Sigmoid colon (tissue), 7 donors: ENCODE data around the gene ZNF320. TPM values are rescaled to one million over a fixed set of nuclear protein-coding genes. Genes with fewer than 3 reads are reported as not detected.
"Not testable (repeated sequence)": the region's sequence is repeated elsewhere in the genome, so short reads cannot be mapped to it uniquely, and the experiment has no call there.

ENCODE experiments used
- DNase-seq: peaks from one replicate; pipeline ENCODE4 v3.0.0-alpha.2; 2019
- H3K27ac ChIP-seq, 4 donors: fragments of 200-600 bp; sonication (generic); one replicate each; pipeline ENCODE4 v1.5.1; 2016 to 2019; ENCODE audit warnings: mild to moderate bottlenecking in 1 of 4
- H3K27me3 ChIP-seq, 3 donors: fragments of 200-600 bp; sonication (generic); one replicate each; pipeline ENCODE4 v1.5.1; 2019; ENCODE audit warnings: mild to moderate bottlenecking in 1 of 3
- H3K36me3 ChIP-seq, 4 donors: fragments of 200-600 bp; sonication (generic); one replicate each; pipeline ENCODE4 v1.5.1; 2016 to 2019
- H3K4me1 ChIP-seq, 4 donors: fragments of 200-600 bp; sonication (generic); one replicate each; pipeline ENCODE4 v1.5.1; 2017 to 2019
- H3K4me3 ChIP-seq, 4 donors: fragments of 200-600 bp; sonication (generic); one replicate each; pipeline ENCODE4 v1.5.1; 2017 to 2019; ENCODE audit warnings: mild to moderate bottlenecking in 2 of 4, moderate library complexity in 1 of 4
- H3K9me3 ChIP-seq, 4 donors: fragments of 200-600 bp in 3 of 4; sonication (generic) in 3 of 4; one replicate each; pipeline versions ENCODE4 v1.5.1 to v1.6.1; 2013 to 2019
- EP300 ChIP-seq, 4 donors: sonication (generic); formaldehyde crosslinking; IDR thresholded peaks; one replicate each; pipeline ENCODE4 v1.6.1; 2017; ENCODE audit warnings: antibody characterized with exemption in 4 of 4
- POLR2A ChIP-seq, 2 donors: fragments of 450-650 bp; IDR thresholded peaks; one replicate each; pipeline ENCODE4 v1.6.1; 2016; ENCODE audit warnings: antibody characterized with exemption in 2 of 2, mild to moderate bottlenecking in 2 of 2, moderate library complexity in 2 of 2
- POLR2AphosphoS5 ChIP-seq, 4 donors: sonication (generic); formaldehyde crosslinking; IDR thresholded peaks; one replicate each; pipeline ENCODE4 v1.6.1; 2017; ENCODE audit warnings: antibody characterized with exemption in 4 of 4
- WGBS, 2 donors: extraction: QIAGEN DNeasy Blood & Tissue Kit; methylation state at CpG; one replicate each; pipeline ENCODE4 v1.1.7; 2013; 5-methylcytosine and 5-hydroxymethylcytosine counted together
- intact Hi-C: fragments of 100-400 bp; cut with DNase I; formaldehyde crosslinking; loops from one replicate; pipeline ENCODE4 v1.15.1; 2023
- polyA plus RNA-seq, 3 donors: library from polyadenylated mRNA; stranded (reverse); fragments of 200-250 nt; gene quantifications; one replicate each; pipeline ENCODE4 v1.2.3, GENCODE V29; 2013
- total RNA-seq, 4 donors: library from RNA; depleted of rRNA; stranded (reverse); fragments of >200 nt; gene quantifications; one replicate each; pipeline ENCODE4 v1.1.0, GENCODE V29; 2016
- TF ChIP-seq, protein P1 (sequence below), 4 experiments: fragments of 450-650 bp in 3 of 4; fragments of 200-600 bp in 1 of 4; IDR thresholded peaks; one replicate each; pipeline ENCODE4 v1.5.1; 2016 to 2019; ENCODE audit warnings: antibody characterized with exemption in 4 of 4, mild to moderate bottlenecking in 3 of 4, moderate library complexity in 2 of 4
- donor health status: healthy with polysubstance abuse.
- donor health status: Bipolar disorder and iron deficiency.
- donor health status: healthy.

The ZNF320 gene
- total and polyA plus RNA-seq, 7 donors = 1.4 to 21.8 (median 9.0) TPM

DNA sequence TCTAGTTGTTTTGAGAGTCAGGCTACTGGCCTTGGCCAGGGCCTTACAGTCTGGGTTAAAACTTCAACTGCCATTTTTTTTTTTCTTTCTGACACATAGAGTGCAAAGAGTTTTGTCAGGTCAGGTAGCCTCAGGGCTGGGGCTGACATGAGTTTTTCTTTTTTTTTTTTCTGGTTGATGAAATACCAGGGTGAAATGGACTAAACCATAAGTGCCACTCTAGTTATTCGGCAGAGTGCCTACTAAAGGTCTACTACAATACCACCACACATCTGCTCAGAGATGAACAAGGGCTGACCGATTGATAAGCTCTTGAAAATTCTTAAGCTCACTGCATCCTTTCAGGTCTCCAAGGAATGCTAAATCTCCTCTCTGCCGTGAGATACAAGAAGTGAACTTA lies 4.4 kb upstream of the ZNF320 start:
- no peak overlapping the region for H3K27ac ChIP-seq
- H3K9me3 ChIP-seq = no peaks in the 10 kb centered on the region
- H3K4me3 ChIP-seq = no peak overlapping the region
- intact Hi-C loops = no loop called here
- no peak for DNase-seq
- TF ChIP-seq, protein P1, sequence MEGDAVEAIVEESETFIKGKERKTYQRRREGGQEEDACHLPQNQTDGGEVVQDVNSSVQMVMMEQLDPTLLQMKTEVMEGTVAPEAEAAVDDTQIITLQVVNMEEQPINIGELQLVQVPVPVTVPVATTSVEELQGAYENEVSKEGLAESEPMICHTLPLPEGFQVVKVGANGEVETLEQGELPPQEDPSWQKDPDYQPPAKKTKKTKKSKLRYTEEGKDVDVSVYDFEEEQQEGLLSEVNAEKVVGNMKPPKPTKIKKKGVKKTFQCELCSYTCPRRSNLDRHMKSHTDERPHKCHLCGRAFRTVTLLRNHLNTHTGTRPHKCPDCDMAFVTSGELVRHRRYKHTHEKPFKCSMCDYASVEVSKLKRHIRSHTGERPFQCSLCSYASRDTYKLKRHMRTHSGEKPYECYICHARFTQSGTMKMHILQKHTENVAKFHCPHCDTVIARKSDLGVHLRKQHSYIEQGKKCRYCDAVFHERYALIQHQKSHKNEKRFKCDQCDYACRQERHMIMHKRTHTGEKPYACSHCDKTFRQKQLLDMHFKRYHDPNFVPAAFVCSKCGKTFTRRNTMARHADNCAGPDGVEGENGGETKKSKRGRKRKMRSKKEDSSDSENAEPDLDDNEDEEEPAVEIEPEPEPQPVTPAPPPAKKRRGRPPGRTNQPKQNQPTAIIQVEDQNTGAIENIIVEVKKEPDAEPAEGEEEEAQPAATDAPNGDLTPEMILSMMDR (IDR thresholded peaks at IDR 0.05) = no peak
- TF ChIP-seq POLR2A (IDR thresholded peaks at IDR 0.05) = no peak
- no peak for TF ChIP-seq POLR2AphosphoS5 (IDR thresholded peaks at IDR 0.05)
- TF ChIP-seq EP300 (IDR thresholded peaks at IDR 0.05) = no peak
- no peaks in the 10 kb centered on the region for H3K27me3 ChIP-seq
- 83 to 96% methylated on average over 3 of the region's 3 CpGs for WGBS, 2 donors
- H3K36me3 ChIP-seq = peaks cover 0 to 2% (median 0%) of the 10 kb centered on the region in 4 donors
- H3K4me1 ChIP-seq = peaks cover 0 to 9% (median 7%) of the 10 kb centered on the region in 4 donors

DNA sequence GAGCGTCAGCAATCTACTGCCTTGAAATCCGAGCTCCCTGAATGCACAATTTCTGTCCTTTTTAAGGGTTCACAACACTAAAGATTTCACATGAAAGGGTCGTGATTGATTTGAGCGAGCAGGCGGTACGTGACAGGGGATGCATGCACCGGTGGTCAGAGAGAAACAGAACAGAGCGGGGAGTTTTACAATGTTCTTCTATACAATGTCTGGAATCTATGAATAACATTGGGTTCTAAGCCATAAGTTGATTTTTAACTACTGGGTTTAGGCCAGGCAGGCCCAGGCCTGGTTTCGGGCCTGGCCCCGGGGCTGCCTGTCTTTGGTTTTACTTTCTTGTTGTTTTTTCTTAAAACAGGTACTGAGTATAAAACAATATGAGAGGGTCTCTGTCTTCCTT lies 1.2 kb upstream of the ZNF320 start:
- not testable (repeated sequence) for H3K36me3 ChIP-seq, H3K27me3 ChIP-seq, H3K4me3 ChIP-seq, DNase-seq, H3K9me3 ChIP-seq
- peak overlapping the region in 3 of 4 donors; percentile 87 to 96 (median 93) for H3K27ac ChIP-seq
- intact Hi-C loops = loop anchor here (2.0 to 5.0 kb wide), 2 partner anchors 44 to 164 kb away; partner anchors contain the start of gene ZNF611
- 97 to 98% methylated on average over 10 of the region's 10 CpGs for WGBS, 2 donors
- peaks cover 0 to 19% (median 17%) of the 10 kb centered on the region in 4 donors for H3K4me1 ChIP-seq

DNA sequence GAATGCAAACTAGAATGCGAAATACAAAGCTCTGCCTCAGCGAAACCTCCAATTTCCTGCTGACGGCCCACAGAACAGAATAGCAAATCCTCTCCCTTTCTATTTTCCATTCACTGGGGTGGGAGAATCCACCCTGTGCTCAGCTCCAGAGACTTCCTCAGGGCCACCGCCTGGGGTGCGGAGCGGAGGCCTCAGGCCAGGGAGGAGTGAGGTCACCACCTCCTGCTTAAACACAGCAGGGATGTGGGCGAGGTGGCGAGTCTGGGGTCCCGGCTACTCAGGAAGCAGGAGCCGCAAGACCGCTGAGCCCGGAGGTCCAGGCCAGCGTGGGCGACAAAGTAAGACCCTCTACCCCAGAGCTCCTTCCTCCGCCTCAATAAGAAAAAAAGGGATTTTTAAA lies 666 bp upstream of the ZNF320 start:
- H3K27me3 ChIP-seq = no peaks in the 10 kb centered on the region
- no peaks in the 10 kb centered on the region for H3K9me3 ChIP-seq
- peak overlapping the region; percentile 87 to 96 (median 92) for H3K27ac ChIP-seq
- 83 to 96% methylated on average over 15 of the region's 15 CpGs for WGBS, 2 donors
- TF ChIP-seq POLR2AphosphoS5 (IDR thresholded peaks at IDR 0.05) (no peak), POLR2A (IDR thresholded peaks at IDR 0.05) (no peak), EP300 (IDR thresholded peaks at IDR 0.05) (no peak)
- TF ChIP-seq, protein P1 (IDR thresholded peaks at IDR 0.05) = no peak
- H3K4me3 ChIP-seq = peak overlapping the region; percentile 61 to 81 (median 72)
- DNase-seq = no peak
- peaks cover 0 to 8% (median 2%) of the 10 kb centered on the region in 4 donors for H3K36me3 ChIP-seq
- peaks cover 0 to 19% (median 17%) of the 10 kb centered on the region in 4 donors for H3K4me1 ChIP-seq
- intact Hi-C loops = loop anchor here (2.0 to 5.0 kb wide), 2 partner anchors 44 to 163 kb away; partner anchors contain the start of gene ZNF611

DNA sequence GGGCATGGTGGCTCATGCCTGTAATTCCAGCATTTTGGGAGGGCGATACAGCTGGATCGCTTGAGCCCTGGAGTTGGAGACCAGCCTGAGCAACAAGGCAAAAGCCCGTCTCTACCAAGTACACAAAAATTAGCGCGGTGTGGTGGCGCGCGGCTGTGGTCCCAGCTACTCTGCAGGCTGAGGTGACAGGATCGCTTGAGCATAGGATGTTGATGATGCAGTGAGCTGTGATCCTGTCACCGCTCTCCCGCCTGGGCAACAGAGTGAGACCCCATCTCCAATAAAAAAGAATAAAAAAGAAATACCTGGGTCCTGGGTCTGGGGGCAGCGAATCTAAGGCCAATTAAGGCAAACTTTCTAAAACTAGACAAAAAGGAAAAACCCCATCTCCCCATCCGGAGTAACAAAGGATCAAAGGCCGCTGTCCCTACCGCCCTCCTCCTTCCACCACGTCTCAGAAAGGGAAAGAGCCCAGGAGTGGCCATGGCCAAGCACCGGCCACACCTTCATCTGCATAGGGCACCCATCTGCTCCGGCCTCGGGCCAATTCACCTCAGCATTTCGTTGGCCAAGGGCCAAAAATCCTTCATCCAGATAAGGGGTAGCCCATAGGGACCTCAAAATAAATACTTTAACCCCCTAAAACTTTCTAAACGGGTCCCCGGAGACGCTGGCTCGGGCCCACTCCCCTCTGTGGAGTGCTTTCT lies 851 bp downstream of the ZNF320 start:
- Histone ChIP-seq H3K4me3 (peak overlapping the region; percentile 61 to 81 (median 72)), H3K9me3 (no peaks in the 10 kb centered on the region), H3K36me3 (peaks cover 0 to 9% (median 2%) of the 10 kb centered on the region in 4 donors), H3K4me1 (peaks cover 0 to 19% (median 17%) of the 10 kb centered on the region in 4 donors), H3K27ac (peak overlapping the region; percentile 87 to 96 (median 92)), H3K27me3 (no peaks in the 10 kb centered on the region)
- TF ChIP-seq EP300 (IDR thresholded peaks at IDR 0.05) = no peak
- no peak for TF ChIP-seq POLR2A (IDR thresholded peaks at IDR 0.05)
- TF ChIP-seq, protein P1 (IDR thresholded peaks at IDR 0.05) = no peak
- no peak for TF ChIP-seq POLR2AphosphoS5 (IDR thresholded peaks at IDR 0.05)
- intact Hi-C loops = loop anchor here (1.0 to 5.0 kb wide), 3 partner anchors 26 to 65 kb away; partner anchors contain the start of gene ZNF888
- WGBS, 2 donors = 40 to 42% methylated on average over 24 of the region's 24 CpGs
- no peak for DNase-seq

DNA sequence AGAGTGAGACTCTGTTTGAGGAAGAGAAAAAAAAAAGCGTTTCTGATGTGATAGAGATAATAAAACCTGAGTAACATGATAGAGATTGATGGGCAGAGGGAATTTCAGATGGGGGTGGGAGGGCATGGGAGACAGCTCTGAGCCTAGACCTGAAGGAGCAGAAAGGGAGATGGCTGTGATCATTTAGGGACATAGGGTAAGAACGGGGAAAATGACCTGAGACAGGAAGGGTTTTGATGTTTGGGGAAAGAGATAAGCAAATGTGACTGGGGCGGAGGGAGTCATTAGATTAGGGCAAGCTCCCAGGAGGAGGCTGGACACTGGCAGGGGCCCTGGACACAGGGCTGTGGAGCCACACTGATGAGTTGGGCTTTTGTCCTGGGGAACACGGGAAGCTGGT lies 6.1 kb downstream of the ZNF320 start:
- Histone ChIP-seq H3K36me3 (peaks cover 0 to 56% (median 20%) of the 10 kb centered on the region in 4 donors), H3K4me3 (no peak overlapping the region)
- intact Hi-C loops = no loop called here

More for the DNA sequence above, 6.1 kb downstream of the ZNF320 start:
- WGBS, 2 donors = 60% methylated on average over 4 of the region's 4 CpGs
- peaks cover 0 to 6% (median 5%) of the 10 kb centered on the region in 4 donors for H3K4me1 ChIP-seq
- TF ChIP-seq POLR2A (IDR thresholded peaks at IDR 0.05) = no peak
- TF ChIP-seq, protein P1 (IDR thresholded peaks at IDR 0.05) = no peak
- TF ChIP-seq EP300 (IDR thresholded peaks at IDR 0.05) = no peak
- no peak for TF ChIP-seq POLR2AphosphoS5 (IDR thresholded peaks at IDR 0.05)
- no peak for DNase-seq
- no peak overlapping the region for H3K27ac ChIP-seq
- no peaks in the 10 kb centered on the region for H3K9me3 ChIP-seq
- H3K27me3 ChIP-seq = no peaks in the 10 kb centered on the region
